DMS79 treated with DMSO at 0.1 percent for 48 hours (cell line): ENCODE results near the gene OR10V1.

Experiments used
- DNase-seq: peaks from one replicate; lab custom pipeline; 2025; lab: John Stamatoyannopoulos, UW

Gene OR10V1

DNA sequence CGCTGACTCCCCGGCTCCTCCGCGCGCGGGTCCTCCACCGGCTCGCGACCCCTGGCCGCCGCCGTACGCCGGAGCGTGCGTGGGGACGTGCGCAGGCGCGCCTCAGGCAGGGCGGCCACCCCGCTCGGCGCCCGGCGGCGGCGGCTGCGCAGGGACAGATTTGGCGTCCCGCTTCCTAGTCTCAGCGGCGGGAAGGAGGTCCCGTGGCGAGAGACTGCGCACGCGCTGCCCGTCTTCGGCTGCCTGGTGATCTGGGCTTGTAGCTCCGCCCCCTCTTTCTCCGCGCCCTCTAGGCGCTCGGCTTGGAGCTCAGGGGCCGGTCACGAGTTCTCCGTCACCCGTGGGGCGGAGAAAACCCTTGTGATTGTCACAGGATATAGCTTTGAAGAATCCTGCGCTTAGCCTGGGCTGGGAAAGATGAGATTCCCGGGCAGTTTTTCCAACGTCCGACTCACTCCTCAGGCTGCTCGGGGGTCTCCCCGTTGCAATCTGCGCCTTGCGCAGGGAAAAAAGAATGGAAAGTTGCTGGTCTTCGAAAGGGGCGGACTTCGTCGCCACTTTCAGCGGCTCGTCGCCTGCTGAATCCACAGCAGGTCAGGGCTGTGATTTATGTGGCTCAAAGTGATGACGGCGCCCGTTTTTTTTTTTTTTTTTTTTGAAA, 44.6 kb downstream of the OR10V1 start, which contains the start of gene PATL1:
TSS of gene PATL1 (minus strand) at position 88 of the 661 bp plus-strand sequence. CDS start 142 bp downstream, outside the sequence.
- DNase-seq: peak; percentile 97

DNA sequence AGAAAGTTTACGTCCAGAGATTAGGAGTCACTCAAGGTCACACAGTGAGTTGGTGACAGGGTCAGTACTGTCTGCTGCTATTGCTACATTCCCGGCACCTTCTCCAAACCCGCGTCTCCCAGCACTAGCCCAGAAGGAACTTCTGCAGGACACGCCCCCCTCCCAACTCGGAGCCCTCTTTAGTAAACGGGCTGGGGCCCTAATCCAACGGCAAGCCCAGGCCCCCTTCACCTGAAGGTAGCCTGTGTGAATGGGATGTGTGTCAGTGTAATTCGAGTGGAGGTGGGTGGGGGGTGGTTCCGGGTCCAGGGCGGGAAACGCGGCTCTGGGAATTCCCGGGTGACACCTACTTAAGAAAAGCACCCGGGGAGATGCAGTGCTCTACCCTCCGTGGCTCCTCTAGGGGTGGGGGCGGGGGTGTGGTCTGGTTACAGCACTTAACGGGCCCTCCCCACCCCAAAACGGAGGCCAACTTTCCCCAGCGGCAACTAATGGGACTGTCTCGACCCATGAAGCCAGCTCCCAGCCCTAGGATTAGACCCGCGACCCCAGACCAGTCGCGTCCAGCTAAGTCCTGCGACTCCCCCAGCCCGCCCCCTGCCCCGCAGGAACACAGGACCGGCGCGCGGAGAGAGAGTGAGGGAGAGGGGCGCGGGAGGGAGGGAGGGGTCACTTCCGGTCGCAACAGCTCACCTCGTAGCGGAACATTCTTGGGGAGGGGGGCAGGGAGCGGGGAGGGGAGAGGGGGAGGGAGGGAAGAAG, 45.3 kb downstream of the OR10V1 start:
- no peak for DNase-seq

DNA sequence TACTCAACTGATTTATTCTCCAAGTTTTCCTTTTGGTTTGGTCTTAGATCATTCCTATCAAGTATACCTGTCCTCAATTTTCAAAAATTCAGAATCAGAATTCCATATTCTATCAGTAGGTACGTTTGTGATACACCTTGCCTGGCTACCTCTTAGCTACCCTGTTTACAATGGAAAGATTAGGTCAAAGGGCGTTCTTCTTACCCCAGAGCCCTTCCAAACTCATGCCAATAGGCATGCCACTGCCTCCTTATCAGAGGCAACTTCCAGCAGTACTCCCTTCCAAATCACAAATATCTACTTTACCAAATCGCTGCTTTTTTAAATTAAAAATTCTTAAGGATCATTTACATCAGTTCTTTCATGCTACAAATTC, 45.8 kb downstream of the OR10V1 start:
- DNase-seq: no peak

DNA sequence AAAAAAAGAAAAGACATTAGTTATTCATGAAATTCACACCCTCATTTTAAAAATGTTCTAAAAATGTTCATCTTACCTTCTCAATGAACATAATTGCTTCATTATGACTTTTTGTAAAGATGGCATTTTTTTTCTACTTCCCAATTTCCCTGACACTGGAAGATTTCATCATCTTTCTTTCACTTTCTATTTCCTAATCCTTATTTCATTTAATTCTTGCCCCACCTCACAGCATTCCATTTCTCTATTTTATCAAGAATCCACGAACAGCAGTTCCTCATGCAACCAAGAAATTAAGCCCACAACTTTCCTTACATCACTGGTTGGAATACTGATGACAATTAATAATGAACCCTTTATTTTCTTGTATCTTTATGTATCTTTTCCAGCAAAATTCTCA, 46.7 kb downstream of the OR10V1 start:
- no peak for DNase-seq
